ENCODE measurements around the gene MLXIP. TPM values are rescaled to one million over a fixed set of nuclear protein-coding genes. Genes with fewer than 3 reads are reported as not detected.

Gene MLXIP
- total RNA-seq, 1 donor from 2014 or later = 48.7 TPM

- no peak for TF ChIP-seq CTCF (IDR thresholded peaks at IDR 0.05; ENCODE audit: unreplicated experiment)
- H3K27ac Mint-ChIP-seq = no peak overlapping the region
- H3K9me3 Mint-ChIP-seq (ENCODE audit: low read depth) = no peaks in the 10 kb centered on the region
- H3K4me3 Mint-ChIP-seq (ENCODE audit: low read depth) = no peak overlapping the region
- H3K4me1 Mint-ChIP-seq (ENCODE audit: low read depth) = peaks cover 17% of the 10 kb centered on the region
- DNase-seq (ENCODE audit: low spot score, unreplicated experiment) = no peak
- no peaks in the 10 kb centered on the region for H3K27me3 Mint-ChIP-seq
- peaks cover 17% of the 10 kb centered on the region for H3K36me3 Mint-ChIP-seq (ENCODE audit: insufficient read depth)
These were observed 17.3 kb upstream of the MLXIP start for GRCh38 chr12:122061253-122061652.

GRCh38 chr12:122062832-122063693 lies 15.5 kb upstream of the MLXIP start:
- Mint-ChIP-seq H3K9me3 (ENCODE audit: low read depth) (no peaks in the 10 kb centered on the region), H3K4me1 (ENCODE audit: low read depth) (peaks cover 17% of the 10 kb centered on the region), H3K4me3 (ENCODE audit: low read depth) (peak overlapping the region; percentile 2), H3K36me3 (ENCODE audit: insufficient read depth) (peaks cover 11% of the 10 kb centered on the region), H3K27me3 (no peaks in the 10 kb centered on the region), H3K27ac (peak overlapping the region; percentile 81)
- no peak for TF ChIP-seq CTCF (IDR thresholded peaks at IDR 0.05; ENCODE audit: unreplicated experiment)
- no peak for DNase-seq (ENCODE audit: low spot score, unreplicated experiment)

- Mint-ChIP-seq H3K4me1 (ENCODE audit: low read depth) (peaks cover 18% of the 10 kb centered on the region), H3K36me3 (ENCODE audit: insufficient read depth) (peaks cover 11% of the 10 kb centered on the region), H3K27ac (peak overlapping the region; percentile 81), H3K9me3 (ENCODE audit: low read depth) (no peaks in the 10 kb centered on the region), H3K27me3 (no peaks in the 10 kb centered on the region), H3K4me3 (ENCODE audit: low read depth) (no peak overlapping the region)
- DNase-seq (ENCODE audit: low spot score, unreplicated experiment) = no peak
- no peak for TF ChIP-seq CTCF (IDR thresholded peaks at IDR 0.05; ENCODE audit: unreplicated experiment)
These were observed 14.9 kb upstream of the MLXIP start for GRCh38 chr12:122063694-122064024.

GRCh38 chr12:122064025-122064777 lies 14.4 kb upstream of the MLXIP start:
- Mint-ChIP-seq H3K27ac (peak overlapping the region; percentile 81), H3K4me1 (ENCODE audit: low read depth) (peaks cover 18% of the 10 kb centered on the region), H3K4me3 (ENCODE audit: low read depth) (peak overlapping the region; percentile 43), H3K36me3 (ENCODE audit: insufficient read depth) (peaks cover 8% of the 10 kb centered on the region), H3K9me3 (ENCODE audit: low read depth) (no peaks in the 10 kb centered on the region), H3K27me3 (no peaks in the 10 kb centered on the region)
- peak; percentile 42 for TF ChIP-seq CTCF (IDR thresholded peaks at IDR 0.05; ENCODE audit: unreplicated experiment)
- DNase-seq (ENCODE audit: low spot score, unreplicated experiment) = peak; percentile 44

GRCh38 chr12:122064780-122065588 lies 13.6 kb upstream of the MLXIP start:
- TF ChIP-seq CTCF (IDR thresholded peaks at IDR 0.05; ENCODE audit: unreplicated experiment) = no peak
- H3K9me3 Mint-ChIP-seq (ENCODE audit: low read depth) = no peaks in the 10 kb centered on the region
- H3K27me3 Mint-ChIP-seq = no peaks in the 10 kb centered on the region
- peaks cover 18% of the 10 kb centered on the region for H3K4me1 Mint-ChIP-seq (ENCODE audit: low read depth)
- H3K27ac Mint-ChIP-seq = peak overlapping the region; percentile 49
- DNase-seq (ENCODE audit: low spot score, unreplicated experiment) = no peak
- H3K36me3 Mint-ChIP-seq (ENCODE audit: insufficient read depth) = peaks cover 7% of the 10 kb centered on the region
- peak overlapping the region; percentile 43 for H3K4me3 Mint-ChIP-seq (ENCODE audit: low read depth)
